GM23338 (cell line): ENCODE data around the gene GATM. TPM values are rescaled to one million over a fixed set of nuclear protein-coding genes. Genes with fewer than 3 reads are reported as not detected.

ENCODE experiments used
- ATAC-seq: fragments of 200-7000 bp; cut with Tn5 transposase; 3 replicates; pipeline ENCODE4 v1.9.1; 2020
- DNase-seq: peaks from one replicate; pipeline ENCODE4 v3.0.0-alpha.2; 2015; ENCODE audit warnings: low spot score
- H2AFZ ChIP-seq: fragments of 200-600 bp; sonication (generic); 2 replicates; pipeline ENCODE4 v1.8.0; 2016; ENCODE audit warnings: antibody characterized with exemption, mild to moderate bottlenecking, moderate library complexity
- H3F3A ChIP-seq: fragments of 200-600 bp; sonication (generic); replicated peaks from 2 replicates; pipeline ENCODE4 v1.8.0; 2017; ENCODE audit warnings: antibody characterized with exemption, mixed run types, low read depth
- H3K27ac ChIP-seq: fragments of 200-600 bp; sonication (generic); 2 replicates; pipeline ENCODE4 v1.6.1; 2016; ENCODE audit warnings: low read depth
- H3K27me3 ChIP-seq: fragments of 200-600 bp; sonication (generic); 2 replicates; pipeline ENCODE4 v1.8.0; 2016; ENCODE audit warnings: mild to moderate bottlenecking, mixed run types, moderate library complexity; ENCODE audit not compliant: insufficient read depth
- H3K36me3 ChIP-seq: fragments of 200-600 bp; sonication (generic); 2 replicates; pipeline ENCODE4 v1.8.0; 2016; ENCODE audit warnings: mild to moderate bottlenecking; ENCODE audit not compliant: insufficient read depth
- H3K4me1 ChIP-seq: fragments of 200-600 bp; sonication (generic); 2 replicates; pipeline ENCODE4 v1.8.0; 2016; ENCODE audit warnings: mild to moderate bottlenecking, moderate library complexity; ENCODE audit not compliant: insufficient read depth
- H3K4me2 ChIP-seq: fragments of 200-600 bp; sonication (generic); 2 replicates; pipeline ENCODE4 v1.7.1; 2017; ENCODE audit warnings: mixed run types
- H3K4me3 ChIP-seq: fragments of 200-600 bp; sonication (generic); 2 replicates; pipeline ENCODE4 v1.6.1; 2016; ENCODE audit warnings: mixed run types
- H3K79me2 ChIP-seq: fragments of 200-600 bp; sonication (generic); replicated peaks from 2 replicates; pipeline ENCODE4 v1.8.0; 2017; ENCODE audit warnings: mild to moderate bottlenecking; ENCODE audit not compliant: insufficient read depth
- H3K9me2 ChIP-seq: fragments of 200-600 bp; sonication (generic); 2 replicates; pipeline ENCODE4 v1.8.0; 2017; ENCODE audit not compliant: insufficient read depth
- H4K20me1 ChIP-seq: fragments of 200-600 bp; sonication (generic); replicated peaks from 2 replicates; pipeline ENCODE4 v1.8.0; 2017; ENCODE audit warnings: mild to moderate bottlenecking; ENCODE audit not compliant: insufficient read depth
- H3K27ac Mint-ChIP-seq: 2 replicates; pipeline ENCODE4 v1.8.0; 2020; ENCODE audit warnings: inconsistent platforms, mild to moderate bottlenecking, moderate library complexity, mixed read lengths
- H3K27me3 Mint-ChIP-seq: 3 replicates; pipeline ENCODE4 v1.8.0; 2022; ENCODE audit warnings: low read depth, mild to moderate bottlenecking, moderate library complexity, mixed read lengths, inconsistent platforms; ENCODE audit not compliant: insufficient read depth, poor library complexity
- H3K36me3 Mint-ChIP-seq: 3 replicates; pipeline ENCODE4 v1.8.0; 2021; ENCODE audit warnings: low read depth, mild to moderate bottlenecking, inconsistent platforms, moderate library complexity, mixed read lengths
- H3K4me1 Mint-ChIP-seq: 3 replicates; pipeline ENCODE4 v1.8.0; 2020; ENCODE audit warnings: mild to moderate bottlenecking, inconsistent platforms, mixed read lengths
- H3K4me3 Mint-ChIP-seq: 3 replicates; pipeline ENCODE4 v1.8.0; 2021; ENCODE audit warnings: moderate library complexity, mild to moderate bottlenecking, inconsistent platforms, mixed read lengths
- H3K9me3 Mint-ChIP-seq: 3 replicates; pipeline ENCODE4 v1.8.0; 2020; ENCODE audit warnings: moderate library complexity, mild to moderate bottlenecking, inconsistent platforms, mixed read lengths
- CREB1 ChIP-seq: fragments of 250-450 bp; sonication (Bioruptor Pico); IDR thresholded peaks from 2 replicates; pipeline ENCODE4 v1.5.0; 2020; ENCODE audit warnings: low read depth, mild to moderate bottlenecking, moderate library complexity
- EZH2 ChIP-seq: fragments of 200-600 bp; sonication (generic); IDR thresholded peaks from one replicate; pipeline ENCODE4 v1.8.0; 2017; ENCODE audit warnings: antibody characterized with exemption, mild to moderate bottlenecking, low read depth; ENCODE audit not compliant: unreplicated experiment
- EZH2phosphoT487 ChIP-seq: fragments of 200-600 bp; sonication (generic); IDR thresholded peaks from one replicate; pipeline ENCODE4 v1.8.1; 2018; ENCODE audit warnings: antibody characterized with exemption; ENCODE audit not compliant: unreplicated experiment
- JUNB ChIP-seq: IDR thresholded peaks from one replicate; pipeline ENCODE4 v1.6.1; 2016; ENCODE audit warnings: antibody characterized with exemption; ENCODE audit not compliant: unreplicated experiment
- NANOG ChIP-seq: IDR thresholded peaks from 2 replicates; pipeline ENCODE4 v1.6.1; 2016; ENCODE audit warnings: antibody characterized with exemption, borderline replicate concordance
- POLR2AphosphoS5 ChIP-seq: IDR thresholded peaks from 2 replicates; pipeline ENCODE4 v1.6.1; 2016; ENCODE audit warnings: antibody characterized with exemption, low read depth
- STAT1 ChIP-seq: IDR thresholded peaks from one replicate; pipeline ENCODE4 v1.6.1; 2016; ENCODE audit warnings: antibody characterized with exemption; ENCODE audit not compliant: unreplicated experiment
- ZNF114 ChIP-seq: fragments of 250-450 bp; sonication (Bioruptor Pico); IDR thresholded peaks from 2 replicates; pipeline ENCODE4 v1.5.0; 2020; ENCODE audit warnings: mild to moderate bottlenecking, moderate library complexity
- ZNF331 ChIP-seq: fragments of 250-450 bp; sonication (Bioruptor Pico); IDR thresholded peaks from 2 replicates; pipeline ENCODE4 v1.5.0; 2020; ENCODE audit warnings: low read depth, mild to moderate bottlenecking, moderate library complexity
- polyA plus RNA-seq: library from polyadenylated mRNA; unstranded; fragments of >200 nt; fragmentation: Nextera tagmentation; extraction: Ambion mirVana; gene quantifications from 2 replicates; pipeline ENCODE4 v1.2.1, GENCODE V29; 2016
- total RNA-seq: library from RNA; depleted of rRNA; stranded (reverse); fragments of >200 nt; shearing (Covaris generic); gene quantifications from 2 replicates; pipeline ENCODE4 v1.2.3, GENCODE V29; 2014
- TF ChIP-seq, protein P1 (sequence below): IDR thresholded peaks from one replicate; pipeline ENCODE4 v1.6.1; 2018; ENCODE audit warnings: antibody characterized with exemption; ENCODE audit not compliant: unreplicated experiment
- TF ChIP-seq, protein P2 (sequence below), 2 experiments: fragments of 200-600 bp in 1 of 2; sonication (generic) in 1 of 2; conservative IDR thresholded peaks; 2 replicates each; pipeline versions ENCODE4 v1.5.1 to v1.6.1; 2016 to 2017; ENCODE audit warnings: antibody characterized with exemption in 2 of 2, low read depth in 2 of 2, mild to moderate bottlenecking in 2 of 2, moderate library complexity in 1 of 2
- TF ChIP-seq, protein P3 (sequence below): IDR thresholded peaks from 2 replicates; pipeline ENCODE4 v1.6.1; 2016; ENCODE audit warnings: antibody characterized with exemption
- TF ChIP-seq, protein P4 (sequence below): fragments of 250-450 bp; sonication (Bioruptor Pico); IDR thresholded peaks from 2 replicates; pipeline ENCODE4 v1.5.0; 2020; ENCODE audit warnings: mild to moderate bottlenecking, moderate library complexity

The GATM gene
- total and polyA plus RNA-seq, 2 experiments from 2014 or later: 8.5 to 17.5 TPM

DNA sequence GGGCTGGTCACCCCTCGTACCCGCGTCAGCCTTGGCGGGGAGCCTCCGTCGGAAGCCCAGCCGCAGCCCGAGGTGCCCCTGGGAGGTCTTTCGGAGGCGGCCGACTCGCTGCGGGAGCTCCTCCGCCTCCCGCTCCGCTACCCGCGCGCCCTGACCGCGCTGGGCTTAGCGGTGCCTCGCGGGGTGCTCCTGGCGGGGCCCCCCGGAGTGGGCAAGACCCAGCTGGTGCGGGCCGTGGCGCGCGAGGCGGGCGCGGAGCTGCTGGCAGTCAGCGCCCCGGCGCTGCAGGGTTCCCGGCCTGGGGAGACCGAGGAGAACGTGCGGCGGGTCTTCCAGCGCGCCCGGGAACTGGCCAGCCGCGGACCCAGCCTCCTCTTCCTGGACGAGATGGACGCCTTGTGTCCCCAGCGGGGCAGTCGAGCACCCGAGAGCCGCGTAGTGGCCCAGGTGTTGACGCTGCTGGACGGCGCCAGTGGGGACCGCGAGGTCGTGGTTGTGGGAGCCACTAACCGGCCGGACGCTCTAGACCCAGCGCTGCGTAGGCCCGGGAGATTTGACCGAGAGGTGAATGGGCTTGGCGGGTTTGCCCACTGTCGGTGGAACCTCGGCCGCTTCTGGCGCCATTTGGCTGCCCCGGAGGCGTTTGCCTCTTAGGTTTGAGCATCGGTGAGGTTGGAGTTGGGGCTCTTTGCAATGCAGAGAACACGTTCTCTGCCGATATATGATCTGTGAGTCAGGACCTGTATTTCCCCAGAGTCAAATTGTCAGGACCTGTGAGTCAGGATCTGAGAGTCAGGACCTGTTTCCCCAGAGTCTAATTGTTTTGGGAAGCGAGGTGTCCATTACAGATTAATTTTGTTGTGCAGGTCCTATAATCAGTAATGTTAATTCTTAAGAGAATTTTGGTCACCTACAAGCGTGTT, 24.9 kb upstream of the GATM start:
- H3K36me3 Mint-ChIP-seq: peaks cover 28% of the 10 kb centered on the region
- peaks cover 17% of the 10 kb centered on the region; the same call in 1 of the 2 replicates for H4K20me1 ChIP-seq
- ATAC-seq (peak; percentile 19), DNase-seq (peak; percentile 49)
- no peaks in the 10 kb centered on the region for H3K27me3 ChIP-seq
- TF ChIP-seq NANOG (no peak), ZNF331 (CRISPR knock-in tag) (no peak), EZH2phosphoT487 (no peak), ZNF114 (no peak), CREB1 (CRISPR knock-in tag) (no peak), STAT1 (no peak), POLR2AphosphoS5 (no peak), EZH2 (no peak), JUNB (no peak)
- TF ChIP-seq, protein P1, sequence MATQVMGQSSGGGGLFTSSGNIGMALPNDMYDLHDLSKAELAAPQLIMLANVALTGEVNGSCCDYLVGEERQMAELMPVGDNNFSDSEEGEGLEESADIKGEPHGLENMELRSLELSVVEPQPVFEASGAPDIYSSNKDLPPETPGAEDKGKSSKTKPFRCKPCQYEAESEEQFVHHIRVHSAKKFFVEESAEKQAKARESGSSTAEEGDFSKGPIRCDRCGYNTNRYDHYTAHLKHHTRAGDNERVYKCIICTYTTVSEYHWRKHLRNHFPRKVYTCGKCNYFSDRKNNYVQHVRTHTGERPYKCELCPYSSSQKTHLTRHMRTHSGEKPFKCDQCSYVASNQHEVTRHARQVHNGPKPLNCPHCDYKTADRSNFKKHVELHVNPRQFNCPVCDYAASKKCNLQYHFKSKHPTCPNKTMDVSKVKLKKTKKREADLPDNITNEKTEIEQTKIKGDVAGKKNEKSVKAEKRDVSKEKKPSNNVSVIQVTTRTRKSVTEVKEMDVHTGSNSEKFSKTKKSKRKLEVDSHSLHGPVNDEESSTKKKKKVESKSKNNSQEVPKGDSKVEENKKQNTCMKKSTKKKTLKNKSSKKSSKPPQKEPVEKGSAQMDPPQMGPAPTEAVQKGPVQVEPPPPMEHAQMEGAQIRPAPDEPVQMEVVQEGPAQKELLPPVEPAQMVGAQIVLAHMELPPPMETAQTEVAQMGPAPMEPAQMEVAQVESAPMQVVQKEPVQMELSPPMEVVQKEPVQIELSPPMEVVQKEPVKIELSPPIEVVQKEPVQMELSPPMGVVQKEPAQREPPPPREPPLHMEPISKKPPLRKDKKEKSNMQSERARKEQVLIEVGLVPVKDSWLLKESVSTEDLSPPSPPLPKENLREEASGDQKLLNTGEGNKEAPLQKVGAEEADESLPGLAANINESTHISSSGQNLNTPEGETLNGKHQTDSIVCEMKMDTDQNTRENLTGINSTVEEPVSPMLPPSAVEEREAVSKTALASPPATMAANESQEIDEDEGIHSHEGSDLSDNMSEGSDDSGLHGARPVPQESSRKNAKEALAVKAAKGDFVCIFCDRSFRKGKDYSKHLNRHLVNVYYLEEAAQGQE: no peak
- TF ChIP-seq, protein P2, sequence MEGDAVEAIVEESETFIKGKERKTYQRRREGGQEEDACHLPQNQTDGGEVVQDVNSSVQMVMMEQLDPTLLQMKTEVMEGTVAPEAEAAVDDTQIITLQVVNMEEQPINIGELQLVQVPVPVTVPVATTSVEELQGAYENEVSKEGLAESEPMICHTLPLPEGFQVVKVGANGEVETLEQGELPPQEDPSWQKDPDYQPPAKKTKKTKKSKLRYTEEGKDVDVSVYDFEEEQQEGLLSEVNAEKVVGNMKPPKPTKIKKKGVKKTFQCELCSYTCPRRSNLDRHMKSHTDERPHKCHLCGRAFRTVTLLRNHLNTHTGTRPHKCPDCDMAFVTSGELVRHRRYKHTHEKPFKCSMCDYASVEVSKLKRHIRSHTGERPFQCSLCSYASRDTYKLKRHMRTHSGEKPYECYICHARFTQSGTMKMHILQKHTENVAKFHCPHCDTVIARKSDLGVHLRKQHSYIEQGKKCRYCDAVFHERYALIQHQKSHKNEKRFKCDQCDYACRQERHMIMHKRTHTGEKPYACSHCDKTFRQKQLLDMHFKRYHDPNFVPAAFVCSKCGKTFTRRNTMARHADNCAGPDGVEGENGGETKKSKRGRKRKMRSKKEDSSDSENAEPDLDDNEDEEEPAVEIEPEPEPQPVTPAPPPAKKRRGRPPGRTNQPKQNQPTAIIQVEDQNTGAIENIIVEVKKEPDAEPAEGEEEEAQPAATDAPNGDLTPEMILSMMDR (conservative IDR thresholded peaks at IDR 0.05; ENCODE audit: low read depth in 2 of 2): no peak
- TF ChIP-seq, protein P3, sequence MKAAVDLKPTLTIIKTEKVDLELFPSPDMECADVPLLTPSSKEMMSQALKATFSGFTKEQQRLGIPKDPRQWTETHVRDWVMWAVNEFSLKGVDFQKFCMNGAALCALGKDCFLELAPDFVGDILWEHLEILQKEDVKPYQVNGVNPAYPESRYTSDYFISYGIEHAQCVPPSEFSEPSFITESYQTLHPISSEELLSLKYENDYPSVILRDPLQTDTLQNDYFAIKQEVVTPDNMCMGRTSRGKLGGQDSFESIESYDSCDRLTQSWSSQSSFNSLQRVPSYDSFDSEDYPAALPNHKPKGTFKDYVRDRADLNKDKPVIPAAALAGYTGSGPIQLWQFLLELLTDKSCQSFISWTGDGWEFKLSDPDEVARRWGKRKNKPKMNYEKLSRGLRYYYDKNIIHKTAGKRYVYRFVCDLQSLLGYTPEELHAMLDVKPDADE: no peak
- TF ChIP-seq, protein P4, sequence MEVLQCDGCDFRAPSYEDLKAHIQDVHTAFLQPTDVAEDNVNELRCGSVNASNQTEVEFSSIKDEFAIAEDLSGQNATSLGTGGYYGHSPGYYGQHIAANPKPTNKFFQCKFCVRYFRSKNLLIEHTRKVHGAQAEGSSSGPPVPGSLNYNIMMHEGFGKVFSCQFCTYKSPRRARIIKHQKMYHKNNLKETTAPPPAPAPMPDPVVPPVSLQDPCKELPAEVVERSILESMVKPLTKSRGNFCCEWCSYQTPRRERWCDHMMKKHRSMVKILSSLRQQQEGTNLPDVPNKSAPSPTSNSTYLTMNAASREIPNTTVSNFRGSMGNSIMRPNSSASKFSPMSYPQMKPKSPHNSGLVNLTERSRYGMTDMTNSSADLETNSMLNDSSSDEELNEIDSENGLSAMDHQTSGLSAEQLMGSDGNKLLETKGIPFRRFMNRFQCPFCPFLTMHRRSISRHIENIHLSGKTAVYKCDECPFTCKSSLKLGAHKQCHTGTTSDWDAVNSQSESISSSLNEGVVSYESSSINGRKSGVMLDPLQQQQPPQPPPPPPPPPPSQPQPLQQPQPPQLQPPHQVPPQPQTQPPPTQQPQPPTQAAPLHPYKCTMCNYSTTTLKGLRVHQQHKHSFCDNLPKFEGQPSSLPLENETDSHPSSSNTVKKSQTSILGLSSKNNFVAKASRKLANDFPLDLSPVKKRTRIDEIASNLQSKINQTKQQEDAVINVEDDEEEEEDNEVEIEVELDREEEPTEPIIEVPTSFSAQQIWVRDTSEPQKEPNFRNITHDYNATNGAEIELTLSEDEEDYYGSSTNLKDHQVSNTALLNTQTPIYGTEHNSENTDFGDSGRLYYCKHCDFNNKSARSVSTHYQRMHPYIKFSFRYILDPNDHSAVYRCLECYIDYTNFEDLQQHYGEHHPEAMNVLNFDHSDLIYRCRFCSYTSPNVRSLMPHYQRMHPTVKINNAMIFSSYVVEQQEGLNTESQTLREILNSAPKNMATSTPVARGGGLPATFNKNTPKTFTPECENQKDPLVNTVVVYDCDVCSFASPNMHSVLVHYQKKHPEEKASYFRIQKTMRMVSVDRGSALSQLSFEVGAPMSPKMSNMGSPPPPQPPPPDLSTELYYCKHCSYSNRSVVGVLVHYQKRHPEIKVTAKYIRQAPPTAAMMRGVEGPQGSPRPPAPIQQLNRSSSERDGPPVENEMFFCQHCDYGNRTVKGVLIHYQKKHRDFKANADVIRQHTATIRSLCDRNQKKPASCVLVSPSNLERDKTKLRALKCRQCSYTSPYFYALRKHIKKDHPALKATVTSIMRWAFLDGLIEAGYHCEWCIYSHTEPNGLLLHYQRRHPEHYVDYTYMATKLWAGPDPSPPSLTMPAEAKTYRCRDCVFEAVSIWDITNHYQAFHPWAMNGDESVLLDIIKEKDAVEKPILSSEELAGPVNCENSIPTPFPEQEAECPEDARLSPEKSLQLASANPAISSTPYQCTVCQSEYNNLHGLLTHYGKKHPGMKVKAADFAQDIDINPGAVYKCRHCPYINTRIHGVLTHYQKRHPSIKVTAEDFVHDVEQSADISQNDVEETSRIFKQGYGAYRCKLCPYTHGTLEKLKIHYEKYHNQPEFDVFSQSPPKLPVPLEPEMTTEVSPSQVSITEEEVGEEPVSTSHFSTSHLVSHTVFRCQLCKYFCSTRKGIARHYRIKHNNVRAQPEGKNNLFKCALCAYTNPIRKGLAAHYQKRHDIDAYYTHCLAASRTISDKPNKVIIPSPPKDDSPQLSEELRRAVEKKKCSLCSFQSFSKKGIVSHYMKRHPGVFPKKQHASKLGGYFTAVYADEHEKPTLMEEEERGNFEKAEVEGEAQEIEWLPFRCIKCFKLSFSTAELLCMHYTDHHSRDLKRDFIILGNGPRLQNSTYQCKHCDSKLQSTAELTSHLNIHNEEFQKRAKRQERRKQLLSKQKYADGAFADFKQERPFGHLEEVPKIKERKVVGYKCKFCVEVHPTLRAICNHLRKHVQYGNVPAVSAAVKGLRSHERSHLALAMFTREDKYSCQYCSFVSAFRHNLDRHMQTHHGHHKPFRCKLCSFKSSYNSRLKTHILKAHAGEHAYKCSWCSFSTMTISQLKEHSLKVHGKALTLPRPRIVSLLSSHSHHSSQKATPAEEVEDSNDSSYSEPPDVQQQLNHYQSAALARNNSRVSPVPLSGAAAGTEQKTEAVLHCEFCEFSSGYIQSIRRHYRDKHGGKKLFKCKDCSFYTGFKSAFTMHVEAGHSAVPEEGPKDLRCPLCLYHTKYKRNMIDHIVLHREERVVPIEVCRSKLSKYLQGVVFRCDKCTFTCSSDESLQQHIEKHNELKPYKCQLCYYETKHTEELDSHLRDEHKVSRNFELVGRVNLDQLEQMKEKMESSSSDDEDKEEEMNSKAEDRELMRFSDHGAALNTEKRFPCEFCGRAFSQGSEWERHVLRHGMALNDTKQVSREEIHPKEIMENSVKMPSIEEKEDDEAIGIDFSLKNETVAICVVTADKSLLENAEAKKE (CRISPR knock-in tag): no peak
- peaks cover 19% of the 10 kb centered on the region for H3K36me3 ChIP-seq
- peaks cover 10% of the 10 kb centered on the region for H3K4me1 ChIP-seq
- H2AFZ ChIP-seq: peak overlapping the region; percentile 79
- peaks cover 8% of the 10 kb centered on the region; the same call in 2 of the 3 replicates for H3K4me1 Mint-ChIP-seq
- H3K27me3 Mint-ChIP-seq: peaks cover 1% of the 10 kb centered on the region
- H3K4me3 Mint-ChIP-seq: peak overlapping the region; percentile 99
- no peak overlapping the region for H3K27ac ChIP-seq
- no peaks in the 10 kb centered on the region for H3K9me3 Mint-ChIP-seq
- H3F3A ChIP-seq: no peaks in the 10 kb centered on the region
- peak overlapping the region; percentile 97 for H3K4me2 ChIP-seq
- no peak overlapping the region for H3K27ac Mint-ChIP-seq
- no peaks in the 10 kb centered on the region for H3K9me2 ChIP-seq
- H3K4me3 ChIP-seq: peak overlapping the region; percentile 81
- H3K79me2 ChIP-seq: peaks cover 29% of the 10 kb centered on the region
